Right lobe of liver (tissue), 6 donors: ENCODE results near the gene PPM1N. TPM values are rescaled to one million over a fixed set of nuclear protein-coding genes. Genes with fewer than 3 reads are reported as not detected.

ENCODE experiments used
- ATAC-seq, 4 donors: fragments of 200-7000 bp; cut with Tn5 transposase; one replicate each; pipeline ENCODE4 v1.9.1; 2020; ENCODE audit warnings: mild to moderate bottlenecking in 4 of 4, moderate library complexity in 4 of 4
- DNase-seq, 3 donors: peaks; one replicate each; pipeline ENCODE4 v3.0.0-alpha.2; 2020
- H3K27ac ChIP-seq, 3 donors: fragments of 200-600 bp; one replicate each; pipeline ENCODE4 v1.8.0; 2022
- H3K27me3 ChIP-seq, 2 donors: fragments of 200-600 bp; one replicate each; pipeline ENCODE4 v1.8.0; 2022
- H3K36me3 ChIP-seq, 4 donors: fragments of 200-600 bp; sonication (generic) in 1 of 4; one replicate each; pipeline versions ENCODE4 v1.5.1 to v1.8.0; 2017 to 2022; ENCODE audit warnings: control low read depth in 1 of 4
- H3K4me1 ChIP-seq, 4 donors: fragments of 200-600 bp; sonication (generic) in 1 of 4; one replicate each; pipeline versions ENCODE4 v1.5.1 to v1.8.0; 2017 to 2022; ENCODE audit warnings: control low read depth in 1 of 4
- H3K4me3 ChIP-seq, 3 donors: fragments of 200-600 bp; one replicate each; pipeline ENCODE4 v1.8.0; 2022
- H3K9me3 ChIP-seq, 4 donors: fragments of 200-600 bp; sonication (generic) in 1 of 4; one replicate each; pipeline versions ENCODE4 v1.5.1 to v1.8.0; 2017 to 2022; ENCODE audit warnings: control low read depth in 1 of 4
- POLR2A ChIP-seq: fragments of 450-650 bp; IDR thresholded peaks from one replicate; pipeline ENCODE4 v1.6.1; 2017; ENCODE audit warnings: antibody characterized with exemption, mild to moderate bottlenecking
- WGBS: methylation state at CpG from one replicate; pipeline ENCODE4 v1.1.6; 2018; ENCODE audit warnings: low coverage, low lambda C conversion rate; ENCODE audit not compliant: insufficient coverage; ENCODE audit errors: missing lambda C conversion rate; 5-methylcytosine and 5-hydroxymethylcytosine counted together
- intact Hi-C, 2 donors: fragments of 100-400 bp; cut with DNase I; formaldehyde crosslinking; loops; one replicate each; pipeline versions ENCODE4 v1.11.2 to v1.14.1; 2022
- long read RNA-seq: library from polyadenylated mRNA; unstranded; transcript quantifications from one replicate; pipeline ENCODE4 v2.0.0, GENCODE V29; 2019
- total RNA-seq, 6 experiments: library from RNA; depleted of rRNA in 2 of 6; stranded (reverse); fragments of >200 nt in 2 of 6; fragmentation: NEBNext Ultra II Directional in 3 of 6; extraction: Animal tissue kit (Norgen Biotek cat#: 25700) in 3 of 6; gene quantifications; one replicate each; pipeline versions ENCODE4 v1.1.0 to v1.2.4, GENCODE V29; 2016 to 2023
- TF ChIP-seq, protein P1 (sequence below), 4 donors: fragments of 200-600 bp in 3 of 4; fragments of 450-650 bp in 1 of 4; IDR thresholded peaks; one replicate each; pipeline versions ENCODE4 v1.5.1 to v1.8.0; 2016 to 2022; ENCODE audit warnings: antibody characterized with exemption in 4 of 4, mild to moderate bottlenecking in 2 of 4
- donor health status: DM: no; HTN: yes; CAD: no.
- donor health status: DM: no; HTN: no; CAD: no.
- donor health status: DM: no; HTN: no; CAD: no.
- donor health status: DM: no; HTN: yes; CAD: no.
- donor health status: DM: no; HTN: yes; CAD: no.

Gene PPM1N, protein sequence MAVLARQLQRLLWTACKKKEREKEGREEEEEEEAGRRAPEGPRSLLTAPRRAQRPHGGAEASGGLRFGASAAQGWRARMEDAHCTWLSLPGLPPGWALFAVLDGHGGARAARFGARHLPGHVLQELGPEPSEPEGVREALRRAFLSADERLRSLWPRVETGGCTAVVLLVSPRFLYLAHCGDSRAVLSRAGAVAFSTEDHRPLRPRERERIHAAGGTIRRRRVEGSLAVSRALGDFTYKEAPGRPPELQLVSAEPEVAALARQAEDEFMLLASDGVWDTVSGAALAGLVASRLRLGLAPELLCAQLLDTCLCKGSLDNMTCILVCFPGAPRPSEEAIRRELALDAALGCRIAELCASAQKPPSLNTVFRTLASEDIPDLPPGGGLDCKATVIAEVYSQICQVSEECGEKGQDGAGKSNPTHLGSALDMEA
- total RNA-seq, result 1 to 10 TPM in 2 of 6 experiments, under 1 TPM in 3, not detected in 1; 0.32 to 2.0 (median 0.51) TPM
- long read RNA-seq, result 0 reads

DNA sequence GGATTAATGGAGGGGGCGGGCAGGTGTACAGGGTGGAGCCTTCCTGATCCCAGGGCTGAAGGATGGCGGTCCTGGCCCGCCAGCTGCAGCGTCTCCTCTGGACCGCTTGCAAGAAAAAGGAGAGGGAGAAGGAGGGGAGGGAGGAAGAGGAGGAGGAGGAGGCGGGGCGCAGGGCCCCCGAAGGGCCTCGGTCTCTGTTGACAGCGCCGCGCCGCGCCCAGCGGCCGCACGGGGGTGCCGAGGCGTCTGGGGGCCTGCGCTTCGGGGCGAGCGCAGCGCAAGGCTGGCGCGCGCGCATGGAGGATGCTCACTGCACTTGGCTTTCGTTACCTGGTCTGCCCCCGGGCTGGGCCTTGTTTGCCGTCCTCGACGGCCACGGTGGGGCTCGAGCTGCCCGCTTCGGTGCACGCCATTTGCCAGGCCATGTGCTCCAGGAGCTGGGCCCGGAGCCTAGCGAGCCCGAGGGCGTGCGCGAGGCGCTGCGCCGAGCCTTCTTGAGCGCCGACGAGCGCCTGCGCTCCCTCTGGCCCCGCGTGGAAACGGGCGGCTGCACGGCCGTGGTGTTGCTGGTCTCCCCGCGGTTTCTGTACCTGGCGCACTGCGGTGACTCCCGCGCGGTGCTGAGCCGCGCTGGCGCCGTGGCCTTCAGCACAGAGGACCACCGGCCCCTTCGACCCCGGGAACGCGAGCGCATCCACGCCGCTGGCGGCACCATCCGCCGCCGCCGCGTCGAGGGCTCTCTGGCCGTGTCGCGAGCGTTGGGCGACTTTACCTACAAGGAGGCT, at the start of gene PPM1N:
Gene PPM1N, plus strand, starts transcription at position 33 of the 785 bp plus-strand sequence. Its CDS starts 30 bp downstream, at position 63.
- Histone ChIP-seq H3K4me1 (peaks cover 0 to 21% (median 0%) of the 10 kb centered on the region in 4 donors), H3K27me3 (no peaks in the 10 kb centered on the region), H3K4me3 (peak within 1 kb of the TSS in 1 of 3 donors; percentile 65), H3K36me3 (no peaks in the 10 kb centered on the region), H3K9me3 (no peaks in the 10 kb centered on the region), H3K27ac (no peak within 1 kb of the TSS)
- 4% methylated on average over 17 of the region's 89 CpGs for WGBS
- no peak for TF ChIP-seq POLR2A
- TF ChIP-seq, protein P1, sequence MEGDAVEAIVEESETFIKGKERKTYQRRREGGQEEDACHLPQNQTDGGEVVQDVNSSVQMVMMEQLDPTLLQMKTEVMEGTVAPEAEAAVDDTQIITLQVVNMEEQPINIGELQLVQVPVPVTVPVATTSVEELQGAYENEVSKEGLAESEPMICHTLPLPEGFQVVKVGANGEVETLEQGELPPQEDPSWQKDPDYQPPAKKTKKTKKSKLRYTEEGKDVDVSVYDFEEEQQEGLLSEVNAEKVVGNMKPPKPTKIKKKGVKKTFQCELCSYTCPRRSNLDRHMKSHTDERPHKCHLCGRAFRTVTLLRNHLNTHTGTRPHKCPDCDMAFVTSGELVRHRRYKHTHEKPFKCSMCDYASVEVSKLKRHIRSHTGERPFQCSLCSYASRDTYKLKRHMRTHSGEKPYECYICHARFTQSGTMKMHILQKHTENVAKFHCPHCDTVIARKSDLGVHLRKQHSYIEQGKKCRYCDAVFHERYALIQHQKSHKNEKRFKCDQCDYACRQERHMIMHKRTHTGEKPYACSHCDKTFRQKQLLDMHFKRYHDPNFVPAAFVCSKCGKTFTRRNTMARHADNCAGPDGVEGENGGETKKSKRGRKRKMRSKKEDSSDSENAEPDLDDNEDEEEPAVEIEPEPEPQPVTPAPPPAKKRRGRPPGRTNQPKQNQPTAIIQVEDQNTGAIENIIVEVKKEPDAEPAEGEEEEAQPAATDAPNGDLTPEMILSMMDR (IDR thresholded peaks at IDR 0.05), result no peak
- DNase-seq (peak in 1 of 3 donors; percentile 45), ATAC-seq (peak in 1 of 4 donors; percentile 4)
- intact Hi-C loops, result no loop called here

DNA sequence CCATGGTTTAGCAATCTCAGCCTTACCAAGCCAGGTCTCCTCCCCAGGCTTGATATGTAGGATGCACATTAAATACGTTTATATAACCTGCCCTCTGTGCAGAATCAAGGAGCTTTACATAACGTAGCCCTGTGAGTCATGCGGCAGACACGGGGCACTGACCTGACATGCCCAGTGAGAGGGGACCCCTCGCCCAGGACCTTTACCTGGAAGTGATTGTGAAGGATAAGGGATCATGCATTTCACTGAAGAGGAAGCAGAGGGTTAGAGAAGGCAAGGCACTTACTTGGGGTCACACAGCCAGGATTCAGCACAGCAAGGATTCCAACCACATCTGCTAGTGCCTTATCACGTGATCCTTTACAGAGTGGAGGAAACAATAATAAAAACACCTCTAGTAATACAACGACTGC, 49.4 kb upstream of the PPM1N start:
- no peak overlapping the region for H3K27ac ChIP-seq
- H3K4me3 ChIP-seq, result no peak overlapping the region
- intact Hi-C loops, result no loop called here
- no peaks in the 10 kb centered on the region for H3K9me3 ChIP-seq
- ATAC-seq (no peak), DNase-seq (no peak)
- WGBS, result 69% methylated on average over 7 of the region's 7 CpGs
- H3K4me1 ChIP-seq, result peaks cover 0 to 12% (median 6%) of the 10 kb centered on the region in 4 donors
- no peaks in the 10 kb centered on the region for H3K27me3 ChIP-seq
- H3K36me3 ChIP-seq, result no peaks in the 10 kb centered on the region
- TF ChIP-seq POLR2A, result no peak
- TF ChIP-seq, protein P1 (IDR thresholded peaks at IDR 0.05), result no peak

DNA sequence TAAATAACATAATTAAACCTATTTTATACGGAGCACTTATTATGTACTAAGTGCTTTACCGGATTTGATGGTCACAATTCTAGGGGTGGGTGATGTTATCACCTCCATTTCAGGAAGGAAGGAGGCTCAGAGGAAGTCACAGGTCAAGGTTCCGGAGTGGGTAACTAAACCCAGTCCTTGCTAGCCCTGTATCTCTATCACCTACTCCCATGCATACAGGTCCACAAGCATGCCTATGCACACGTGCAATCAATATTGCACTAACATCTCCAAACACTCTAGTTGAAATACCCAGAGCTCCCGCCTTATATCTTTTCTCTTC, 48.3 kb upstream of the PPM1N start:
- peak overlapping the region in 2 of 3 donors; percentile 28 to 30 for H3K27ac ChIP-seq
- H3K36me3 ChIP-seq, result no peaks in the 10 kb centered on the region
- no peaks in the 10 kb centered on the region for H3K27me3 ChIP-seq
- peak; percentile 4 to 27 (median 14) for ATAC-seq
- intact Hi-C loops, result no loop called here
- 19% methylated on average over 5 of the region's 5 CpGs for WGBS
- H3K4me1 ChIP-seq, result peaks cover 0 to 4% (median under 1%) of the 10 kb centered on the region in 4 donors
- peak overlapping the region; percentile 45 to 58 (median 49) for H3K4me3 ChIP-seq
- no peaks in the 10 kb centered on the region for H3K9me3 ChIP-seq
- DNase-seq, result no peak
- TF ChIP-seq POLR2A, result no peak
- TF ChIP-seq, protein P1 (IDR thresholded peaks at IDR 0.05), result no peak

DNA sequence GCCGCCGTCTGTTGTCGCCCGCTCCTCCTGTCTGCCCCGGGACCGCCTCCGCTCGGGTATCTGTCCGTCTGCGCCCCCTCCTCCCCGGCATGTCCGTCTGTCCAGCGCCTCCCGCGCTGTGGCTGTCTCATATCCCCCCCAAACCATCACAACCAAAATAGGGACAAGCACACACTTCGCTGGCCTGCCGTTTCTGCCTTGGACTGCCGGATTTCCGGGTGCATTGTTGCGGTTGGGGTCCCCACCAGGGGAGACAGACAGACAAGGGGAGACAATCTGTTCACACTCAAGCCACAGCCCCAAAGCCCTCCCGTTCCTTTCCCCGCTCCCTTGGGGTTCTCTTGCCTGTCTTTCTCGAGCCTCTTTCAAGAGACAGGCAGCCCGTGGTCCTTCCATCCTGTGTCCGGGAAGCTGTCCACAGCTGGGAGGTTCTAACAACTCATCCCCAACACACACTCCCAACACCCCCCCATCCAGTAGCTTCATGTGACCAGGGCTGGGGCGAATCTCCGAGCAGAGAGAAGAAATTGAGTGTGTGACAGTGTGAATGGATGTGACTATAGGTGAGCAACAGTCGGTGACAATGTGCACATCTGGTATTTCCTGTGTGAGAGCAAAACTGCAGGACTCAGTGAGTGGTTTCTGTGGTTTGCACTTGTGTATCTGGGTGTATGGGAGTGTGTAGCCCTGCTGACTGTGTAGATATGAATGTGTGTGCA, 47.0 kb upstream of the PPM1N start:
- TF ChIP-seq, protein P1 (IDR thresholded peaks at IDR 0.05), result no peak
- TF ChIP-seq POLR2A, result no peak
- 13% methylated on average over 16 of the region's 28 CpGs for WGBS
- Histone ChIP-seq H3K36me3 (no peaks in the 10 kb centered on the region), H3K4me1 (peaks cover 0 to 8% (median 2%) of the 10 kb centered on the region in 4 donors), H3K27ac (peak overlapping the region; percentile 31 to 52 (median 38)), H3K27me3 (no peaks in the 10 kb centered on the region), H3K4me3 (peak overlapping the region; percentile 45 to 58 (median 49)), H3K9me3 (no peaks in the 10 kb centered on the region)
- ATAC-seq (peak in 1 of 4 donors; percentile 1), DNase-seq (no peak)
- intact Hi-C loops, result no loop called here
